ENCODE results near the gene NSMCE1.

The NSMCE1 gene, protein sequence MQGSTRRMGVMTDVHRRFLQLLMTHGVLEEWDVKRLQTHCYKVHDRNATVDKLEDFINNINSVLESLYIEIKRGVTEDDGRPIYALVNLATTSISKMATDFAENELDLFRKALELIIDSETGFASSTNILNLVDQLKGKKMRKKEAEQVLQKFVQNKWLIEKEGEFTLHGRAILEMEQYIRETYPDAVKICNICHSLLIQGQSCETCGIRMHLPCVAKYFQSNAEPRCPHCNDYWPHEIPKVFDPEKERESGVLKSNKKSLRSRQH

DNA sequence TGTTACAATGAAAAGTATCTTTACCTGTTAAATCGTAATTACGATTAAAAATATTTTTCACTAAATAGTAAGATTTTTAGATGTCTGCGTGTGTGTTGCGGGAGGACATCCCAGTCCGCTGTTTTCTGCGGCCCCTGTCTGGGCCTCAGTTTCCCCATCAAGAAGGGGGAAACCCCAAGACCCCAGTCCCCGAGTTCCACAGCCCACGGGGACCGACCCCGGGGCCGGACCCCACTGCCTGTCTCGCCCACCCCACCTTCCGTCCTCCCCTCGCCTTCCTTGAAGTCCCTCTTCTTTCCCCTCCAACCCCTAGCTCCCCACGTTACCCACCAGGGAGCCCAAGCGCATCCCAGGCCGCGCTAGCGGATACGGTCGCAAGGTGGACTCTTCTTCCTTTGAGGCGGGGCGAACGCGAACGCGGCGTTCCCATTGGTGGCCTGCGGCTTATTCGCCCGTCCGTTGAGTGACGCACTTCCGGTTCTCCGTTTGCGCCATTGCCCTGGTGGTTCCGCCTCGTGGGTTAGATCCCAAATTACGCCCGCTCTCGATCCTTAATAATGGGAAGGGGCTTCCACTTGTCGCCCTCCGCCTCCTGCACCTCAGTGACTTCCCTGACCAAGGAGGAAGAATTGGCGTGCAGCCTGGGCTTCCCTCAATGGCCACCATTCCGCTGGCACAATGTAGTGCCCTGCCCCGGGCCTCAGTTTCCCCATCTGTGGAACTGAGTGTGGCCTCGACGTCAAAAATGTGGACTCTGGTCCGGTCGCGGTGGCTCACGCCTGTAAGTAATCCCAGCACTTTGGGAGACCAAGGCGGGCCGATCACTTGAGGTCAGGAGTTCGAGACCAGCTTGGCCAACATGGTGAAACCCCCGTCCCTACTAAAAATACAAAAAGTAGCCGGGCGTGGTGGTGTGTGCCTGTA lies at the start of gene NSMCE1:
NSMCE1 (minus strand) TSS at position 397 of the 924 bp plus-strand sequence. CDS start 11,202 bp downstream, outside the sequence.
- DNase-seq: peak; percentile 83 to 88

DNA sequence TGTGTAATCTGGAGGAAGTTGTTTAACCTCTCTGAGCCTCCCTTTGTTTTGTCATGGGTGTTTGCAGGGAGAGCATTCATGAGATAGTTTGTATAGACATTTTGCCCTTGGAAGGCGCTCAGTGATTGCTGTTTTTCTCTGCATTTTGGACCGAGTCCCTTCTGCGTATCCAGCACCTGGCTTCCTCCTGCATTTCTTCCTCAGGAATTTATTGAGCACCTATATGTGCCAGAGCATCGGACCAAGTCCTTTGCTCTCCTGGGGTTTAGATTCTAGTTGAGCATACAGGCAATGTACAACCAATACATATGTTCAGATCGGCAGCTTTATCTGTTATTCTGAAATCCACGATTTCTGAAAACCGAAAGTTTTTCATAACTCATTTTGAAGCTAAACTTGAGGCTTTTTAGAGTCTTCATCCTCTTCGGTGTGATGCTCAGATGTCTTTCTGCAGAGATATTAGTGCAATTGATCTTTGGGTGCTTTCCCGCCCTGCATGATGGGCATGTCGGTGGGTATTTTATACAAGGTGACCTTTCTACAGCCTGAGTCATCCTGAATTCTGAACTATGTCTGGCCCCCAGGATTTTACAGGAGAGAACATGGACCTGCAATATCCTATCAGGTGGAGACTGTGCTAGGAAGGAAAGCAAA lies 49.3 kb upstream of the NSMCE1 start:
- no peak for DNase-seq

DNA sequence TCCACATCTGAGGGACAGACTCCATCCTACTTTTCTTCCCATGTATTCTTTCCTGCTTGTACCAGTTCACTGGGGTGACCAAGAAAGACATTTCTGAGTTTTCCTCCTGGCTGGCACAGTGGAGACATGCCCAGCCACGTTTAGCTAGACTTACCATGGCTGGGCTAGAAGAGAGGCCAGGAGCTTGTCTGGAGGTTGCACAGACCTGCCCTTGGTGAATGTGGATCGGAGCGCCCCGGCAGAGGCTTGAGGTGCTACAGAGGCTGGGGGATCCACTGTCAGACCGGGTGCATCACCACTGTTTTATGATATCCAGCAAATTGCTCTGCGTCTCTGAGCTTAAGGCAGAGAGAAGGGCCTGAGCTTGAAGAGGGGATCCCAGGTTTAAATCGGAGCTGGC lies 48.7 kb upstream of the NSMCE1 start:
- DNase-seq: no peak

DNA sequence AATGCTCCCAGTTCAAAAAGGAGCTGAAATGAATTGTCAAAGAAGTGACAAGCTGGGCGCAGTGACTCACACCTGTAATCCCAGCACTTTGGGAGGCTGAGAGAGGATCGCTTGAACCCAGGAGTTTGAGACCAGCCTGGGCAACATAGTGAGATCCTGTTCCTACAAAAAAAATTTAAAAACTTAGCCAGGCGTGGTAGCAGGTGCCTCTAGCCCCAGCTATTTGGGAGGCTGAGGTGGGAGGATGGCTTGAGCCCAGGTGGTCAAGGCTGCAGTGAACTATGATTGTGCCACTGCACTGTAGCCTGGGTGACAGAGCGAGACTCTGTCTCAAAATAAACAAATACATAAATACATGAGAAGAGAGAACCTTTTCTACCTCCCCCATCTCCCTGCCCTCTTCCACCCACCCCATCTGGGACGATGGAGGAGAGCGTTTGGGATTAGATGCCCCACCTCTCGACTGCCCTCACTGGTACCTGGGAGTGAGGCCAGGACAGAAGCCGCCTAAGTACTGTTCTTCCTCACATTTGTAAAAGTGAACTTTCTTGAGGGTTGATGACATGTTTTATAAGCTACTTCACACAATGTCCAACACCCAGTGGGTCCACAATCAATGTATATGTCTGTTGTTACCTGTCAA lies 47.6 kb upstream of the NSMCE1 start:
- no peak for DNase-seq

DNA sequence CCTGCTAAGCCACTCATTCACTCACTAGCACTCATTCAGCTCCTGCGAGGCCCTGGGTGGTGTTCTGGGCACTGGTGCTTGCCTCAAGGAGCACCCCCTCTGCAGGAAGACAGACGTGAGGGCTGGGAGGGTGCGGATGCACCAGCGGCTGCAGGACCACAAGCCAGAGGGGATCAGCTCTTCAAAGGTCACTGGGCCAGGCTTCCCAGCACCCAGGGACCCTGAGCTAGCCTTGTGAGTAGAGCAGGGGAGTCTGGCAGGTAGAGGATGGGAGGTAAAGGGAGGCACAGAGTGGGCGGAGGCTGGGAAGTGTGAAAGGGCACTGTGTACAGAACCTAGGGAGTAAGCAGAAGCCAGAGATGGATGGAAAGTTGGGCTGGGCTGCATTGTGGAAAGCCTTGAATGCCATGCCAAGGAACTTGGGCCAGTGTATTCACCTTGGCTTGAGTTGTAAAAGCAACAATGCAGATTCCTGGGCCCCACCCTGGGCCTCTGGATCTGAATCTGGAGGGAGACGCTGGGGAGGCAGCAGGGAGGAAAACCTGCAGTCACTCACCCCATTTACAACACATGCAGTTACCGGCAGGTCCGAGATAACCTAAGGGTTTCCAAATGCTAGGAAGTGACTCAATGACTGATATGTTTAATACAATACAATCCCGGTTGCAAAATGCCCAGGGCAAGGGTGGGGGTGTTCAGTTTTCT lies 46.9 kb upstream of the NSMCE1 start:
- peak; percentile 69 to 74 for DNase-seq

DNA sequence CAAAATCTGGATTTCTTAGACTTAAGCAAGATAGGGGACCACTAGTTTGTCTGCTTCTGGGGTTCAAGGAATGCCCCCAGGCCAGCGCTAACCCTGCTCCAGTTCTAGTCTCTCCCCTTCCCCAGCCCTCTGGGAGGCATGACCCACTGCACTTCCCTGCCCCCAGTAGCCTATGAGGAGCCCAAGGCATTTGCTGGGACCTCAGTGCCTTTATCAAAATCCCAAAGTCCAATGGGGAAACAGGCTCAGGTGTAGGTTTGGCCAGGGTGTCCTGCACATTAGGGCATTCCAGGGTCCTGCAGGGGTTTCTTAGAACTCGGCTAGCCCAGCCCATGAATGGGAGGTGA lies 46.4 kb upstream of the NSMCE1 start:
- no peak for DNase-seq

DNA sequence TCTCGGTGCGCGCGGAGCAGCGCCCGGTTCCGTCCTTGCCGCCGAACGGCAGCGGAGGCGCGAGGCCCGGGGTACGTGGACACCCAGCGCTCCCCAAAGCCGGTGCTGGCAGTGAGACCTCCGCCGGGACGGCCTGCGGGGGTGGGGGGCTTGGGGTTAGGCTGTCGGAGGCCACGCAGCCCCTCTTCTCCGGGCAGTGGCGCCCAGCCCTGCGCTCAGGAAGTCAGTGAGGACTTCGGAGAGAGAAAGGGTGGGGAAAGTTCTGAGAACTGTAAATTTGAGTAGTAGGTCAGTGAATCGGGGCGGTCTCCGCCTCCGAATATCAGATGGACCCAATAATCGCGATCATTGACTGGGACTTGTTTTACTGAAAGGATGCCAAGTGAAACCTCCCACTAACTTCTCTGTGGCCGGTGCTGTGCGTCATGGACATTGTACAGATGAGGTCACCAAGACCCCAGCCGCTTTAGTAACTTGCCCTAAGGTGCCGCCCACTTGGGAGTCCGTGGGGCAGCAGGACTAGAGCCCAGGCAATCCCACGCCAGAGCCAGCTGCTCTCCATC lies 45.7 kb upstream of the NSMCE1 start:
- peak; percentile 3 to 9 for DNase-seq

DNA sequence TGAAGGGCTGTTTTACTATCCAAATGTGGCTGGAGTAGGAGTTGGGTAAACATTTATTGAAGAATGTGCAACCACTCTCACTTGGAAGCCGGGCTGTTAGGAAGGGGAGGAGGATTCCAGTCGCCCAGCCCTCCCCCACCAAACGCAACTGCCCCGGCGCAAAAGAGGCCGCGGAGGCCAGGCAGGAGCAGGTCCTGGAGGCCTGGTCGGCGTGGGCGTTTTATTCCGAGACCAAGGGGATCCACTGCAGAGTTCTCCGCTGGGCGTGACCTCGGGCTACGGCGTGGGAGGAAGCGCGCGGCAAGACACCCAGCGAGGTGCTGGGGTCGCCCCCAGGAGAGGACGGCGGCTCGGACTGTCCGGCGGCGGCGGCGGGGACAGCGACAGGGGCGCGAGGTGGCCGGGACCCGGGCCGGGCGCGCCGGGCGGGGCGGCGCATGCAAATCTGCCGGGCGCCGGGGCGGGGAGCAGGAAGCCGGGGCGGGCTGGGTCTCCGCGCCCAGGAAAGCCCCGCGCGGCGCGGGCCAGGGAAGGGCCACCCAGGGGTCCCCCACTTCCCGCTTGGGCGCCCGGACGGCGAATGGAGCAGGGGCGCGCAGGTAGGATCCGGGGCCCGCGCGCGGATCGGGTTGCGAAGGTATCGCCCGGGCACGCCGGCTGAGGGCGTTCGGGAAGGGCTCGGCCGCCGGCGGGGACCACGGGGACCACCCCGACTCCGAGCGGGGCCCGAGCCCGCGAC lies 45.0 kb upstream of the NSMCE1 start, which contains the start of gene IL4R:
IL4R (plus strand) TSS at position 553 of the 739 bp plus-strand sequence. CDS start 26,230 bp downstream, outside the sequence.
- peak; percentile 11 to 44 for DNase-seq

DNA sequence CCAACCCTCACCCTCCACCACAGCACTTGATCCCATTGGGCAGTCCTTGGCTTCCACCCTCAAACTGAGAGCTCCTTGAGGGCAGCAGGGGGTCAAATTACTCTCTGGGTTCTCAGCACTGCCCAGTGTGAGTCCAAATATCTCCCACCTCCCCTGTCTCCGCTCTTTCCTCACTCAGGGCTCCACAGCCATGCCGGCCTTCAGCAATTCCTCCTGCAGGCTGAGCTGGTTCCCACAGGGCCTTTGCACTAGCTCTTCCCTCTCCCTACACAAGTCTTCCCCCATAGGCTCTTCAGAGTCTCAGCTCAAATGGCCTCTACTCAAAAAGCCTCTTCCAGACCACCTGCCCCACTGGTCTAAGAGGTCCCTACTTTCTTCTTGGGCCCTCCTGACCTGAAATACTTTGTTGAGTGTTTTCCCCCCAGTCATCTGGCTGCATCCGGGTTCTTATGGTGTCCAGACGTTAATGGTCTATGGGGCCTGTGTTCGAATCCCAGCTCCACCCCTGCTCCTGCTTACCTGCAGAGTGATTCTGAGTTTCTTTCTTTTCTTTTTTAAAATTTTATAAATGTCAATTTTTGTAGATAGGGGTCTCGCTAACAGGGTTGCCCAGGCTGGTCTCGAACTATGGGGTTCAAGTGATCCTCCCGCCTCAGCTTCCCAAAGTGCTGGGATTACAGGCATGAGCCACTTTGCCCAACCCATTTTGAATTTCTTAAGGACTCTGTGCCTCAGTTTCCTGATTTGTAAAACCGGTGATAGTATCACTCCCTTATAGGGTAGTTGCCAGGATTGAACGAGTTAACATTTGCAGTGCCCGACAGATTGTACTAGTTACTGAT lies 44.2 kb upstream of the NSMCE1 start:
- no peak for DNase-seq

DNA sequence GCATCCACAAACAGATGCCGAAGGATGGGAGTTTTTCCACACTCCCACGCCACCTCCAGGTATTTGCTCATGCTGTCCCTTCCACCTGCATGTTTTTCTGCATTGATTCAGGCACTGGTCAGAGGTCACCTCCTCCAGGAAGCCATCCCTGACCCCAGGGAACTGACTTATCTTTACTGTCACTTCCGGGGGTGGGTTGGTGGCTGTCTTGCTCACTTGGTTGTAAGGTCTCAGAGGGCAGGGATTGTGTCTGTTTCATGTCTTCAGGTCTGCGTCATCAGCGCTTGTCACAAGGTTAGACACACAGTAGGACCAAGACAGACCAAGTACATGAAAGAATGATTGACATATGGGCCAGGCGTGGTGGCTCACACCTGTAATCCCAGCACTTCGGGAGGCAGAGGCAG lies 43.3 kb upstream of the NSMCE1 start:
- DNase-seq: no peak

DNA sequence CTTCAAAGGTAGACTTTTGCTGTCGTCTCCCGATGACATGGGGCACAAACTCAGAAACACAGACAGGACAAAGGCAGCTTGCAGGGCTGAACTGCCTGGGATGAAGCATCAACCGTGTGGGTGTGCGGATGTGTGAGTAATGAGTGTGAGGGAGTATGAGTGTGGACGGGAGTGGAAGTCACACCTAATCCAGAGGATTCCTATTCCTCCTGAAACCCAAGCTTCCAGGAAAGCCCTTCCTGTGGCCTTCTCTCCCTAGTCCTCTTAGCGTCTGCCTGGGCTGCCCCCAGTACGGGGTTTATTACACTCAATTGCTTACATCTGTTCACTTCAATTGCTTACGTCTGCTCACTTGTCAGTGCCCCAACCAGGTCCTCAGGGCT lies 42.9 kb upstream of the NSMCE1 start:
- DNase-seq: no peak

DNA sequence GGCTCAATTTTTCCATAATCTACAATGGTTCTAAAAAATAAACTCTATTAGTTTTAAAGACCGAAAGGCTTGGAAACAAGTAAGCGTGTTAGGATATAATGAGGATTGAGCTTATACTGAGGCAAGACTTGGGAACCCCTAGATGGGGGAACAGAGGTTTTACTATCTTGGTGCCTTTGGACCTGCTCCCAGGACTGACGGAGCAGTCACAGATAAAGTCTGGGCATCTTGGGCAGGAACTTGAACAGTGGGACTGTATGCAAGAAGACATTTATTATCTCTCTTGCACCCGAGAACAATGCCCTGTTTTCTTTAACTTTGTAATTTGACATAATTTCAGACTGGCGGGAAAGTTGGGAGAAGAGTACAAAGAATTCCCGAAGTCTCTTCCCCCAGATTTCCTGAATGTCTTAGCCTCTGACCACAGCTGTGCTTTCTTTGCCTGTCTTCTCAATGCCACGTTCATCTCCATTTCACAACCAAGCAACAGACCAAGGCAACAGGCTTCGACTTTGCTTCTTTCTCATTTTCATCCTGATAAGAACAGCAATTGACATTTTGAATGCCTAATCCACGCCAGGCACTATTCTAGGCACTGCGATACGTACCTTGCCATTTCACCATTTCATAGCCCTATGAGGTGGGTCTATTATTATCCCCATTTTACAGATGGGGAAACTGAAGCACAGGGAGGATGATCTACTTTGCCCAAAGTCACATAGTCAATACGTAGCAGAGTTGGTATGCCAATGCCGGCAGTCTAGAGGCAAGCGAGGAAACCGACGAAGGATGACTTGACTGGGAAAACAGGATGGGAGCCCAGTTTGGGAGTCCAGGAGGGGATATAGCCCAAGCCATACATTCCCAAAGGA lies 42.2 kb upstream of the NSMCE1 start:
- no peak for DNase-seq

DNA sequence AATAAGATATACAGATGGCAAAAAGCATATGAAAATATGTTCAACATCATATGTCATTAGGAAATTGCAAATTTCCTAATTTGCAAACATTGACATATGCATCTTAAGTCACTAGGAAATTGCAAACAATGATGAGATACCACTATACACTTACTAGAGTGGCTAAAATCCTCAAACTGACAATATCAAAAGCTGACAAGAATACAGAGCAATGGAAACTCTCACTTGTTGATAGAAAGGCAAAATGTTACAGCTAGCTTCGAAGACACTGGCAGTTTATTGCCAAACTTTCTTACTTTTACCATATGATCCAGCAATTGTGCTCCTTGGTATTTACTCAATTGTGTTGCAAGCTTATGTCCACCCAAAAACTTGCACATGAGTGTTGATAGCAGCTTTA lies 40.2 kb upstream of the NSMCE1 start:
- DNase-seq: no peak

DNA sequence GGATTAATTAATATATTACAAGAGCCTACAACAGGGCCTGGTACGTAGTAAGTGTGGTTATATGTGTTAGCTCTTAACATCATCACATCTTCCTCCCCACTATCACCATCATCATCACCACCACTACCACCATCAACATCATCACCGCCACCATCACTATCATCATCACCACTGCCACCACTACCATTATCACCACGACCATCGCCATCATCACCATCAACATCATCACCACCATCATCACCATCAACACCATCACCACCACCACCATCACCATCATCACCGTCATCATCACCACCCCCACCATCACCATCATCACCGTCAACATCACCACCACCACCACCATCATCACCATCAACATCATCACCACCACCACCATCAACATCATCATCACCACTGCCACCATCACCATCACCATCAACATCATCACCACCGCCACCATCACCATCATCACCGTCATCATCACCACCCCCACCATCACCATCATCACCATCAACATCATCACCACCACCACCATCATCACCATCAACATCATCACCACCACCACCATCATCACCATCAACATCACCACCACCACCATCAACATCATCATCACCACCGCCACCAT lies 37.4 kb upstream of the NSMCE1 start:
- no peak for DNase-seq

DNA sequence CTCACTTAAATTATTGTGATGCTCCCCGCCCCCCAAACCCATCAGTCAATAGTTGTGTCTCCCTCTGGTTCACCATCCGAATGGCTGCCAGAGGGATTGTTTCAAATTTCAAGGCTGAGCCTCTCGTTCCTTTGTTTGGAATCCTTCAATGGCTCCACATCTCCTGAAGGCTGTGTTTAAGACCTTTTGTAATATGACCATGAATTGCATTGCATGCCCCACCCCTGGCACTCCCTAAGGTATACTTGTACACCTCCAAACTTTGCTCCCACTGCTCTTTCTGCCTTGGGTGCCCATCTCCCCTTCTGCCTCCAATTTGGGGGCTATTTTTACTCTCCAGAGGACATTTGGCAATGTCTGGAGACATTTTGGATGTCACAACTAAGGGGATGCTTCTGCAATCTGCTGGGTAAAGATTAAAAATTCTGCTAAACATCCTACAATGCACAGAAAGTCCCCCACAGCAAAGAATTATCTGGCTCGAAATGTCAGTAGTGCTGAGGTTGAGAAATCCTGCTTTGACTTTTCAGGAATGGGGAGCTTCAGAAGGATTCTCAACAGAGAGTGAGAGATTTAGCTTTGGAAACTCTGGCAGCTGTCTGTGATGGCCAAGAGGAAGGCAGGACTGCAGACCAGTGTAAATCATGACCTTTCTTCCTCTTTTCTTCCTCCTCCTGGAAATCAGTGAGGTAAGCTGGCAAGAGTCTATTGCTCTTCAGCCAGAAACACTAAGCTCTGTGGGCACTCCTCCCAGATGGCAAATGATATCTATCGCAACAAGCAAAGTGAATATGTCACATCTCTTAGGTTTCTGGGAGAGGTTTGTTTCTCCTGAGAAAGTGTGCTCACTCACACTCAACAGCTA lies 36.5 kb upstream of the NSMCE1 start:
- DNase-seq: peak; percentile 71 to 79

DNA sequence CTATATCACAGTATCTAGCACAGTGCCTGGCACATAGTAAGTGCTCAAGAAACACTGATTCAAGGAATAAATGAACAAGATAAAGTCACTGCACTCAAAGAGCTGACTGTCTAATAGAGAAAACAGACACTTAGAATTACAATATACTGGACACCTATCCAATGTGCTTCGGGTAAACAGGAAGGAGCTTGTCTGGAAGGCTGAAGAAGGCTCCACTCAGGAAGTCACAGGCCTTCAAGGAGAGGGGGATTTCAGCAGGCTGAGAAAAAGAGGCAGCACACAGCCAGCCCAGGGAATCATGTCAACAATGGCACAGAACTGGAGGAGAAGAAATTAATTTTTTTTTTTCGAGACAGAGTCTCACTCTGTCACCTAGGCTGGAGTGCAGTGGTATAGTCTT lies 35.5 kb upstream of the NSMCE1 start:
- DNase-seq: no peak

DNA sequence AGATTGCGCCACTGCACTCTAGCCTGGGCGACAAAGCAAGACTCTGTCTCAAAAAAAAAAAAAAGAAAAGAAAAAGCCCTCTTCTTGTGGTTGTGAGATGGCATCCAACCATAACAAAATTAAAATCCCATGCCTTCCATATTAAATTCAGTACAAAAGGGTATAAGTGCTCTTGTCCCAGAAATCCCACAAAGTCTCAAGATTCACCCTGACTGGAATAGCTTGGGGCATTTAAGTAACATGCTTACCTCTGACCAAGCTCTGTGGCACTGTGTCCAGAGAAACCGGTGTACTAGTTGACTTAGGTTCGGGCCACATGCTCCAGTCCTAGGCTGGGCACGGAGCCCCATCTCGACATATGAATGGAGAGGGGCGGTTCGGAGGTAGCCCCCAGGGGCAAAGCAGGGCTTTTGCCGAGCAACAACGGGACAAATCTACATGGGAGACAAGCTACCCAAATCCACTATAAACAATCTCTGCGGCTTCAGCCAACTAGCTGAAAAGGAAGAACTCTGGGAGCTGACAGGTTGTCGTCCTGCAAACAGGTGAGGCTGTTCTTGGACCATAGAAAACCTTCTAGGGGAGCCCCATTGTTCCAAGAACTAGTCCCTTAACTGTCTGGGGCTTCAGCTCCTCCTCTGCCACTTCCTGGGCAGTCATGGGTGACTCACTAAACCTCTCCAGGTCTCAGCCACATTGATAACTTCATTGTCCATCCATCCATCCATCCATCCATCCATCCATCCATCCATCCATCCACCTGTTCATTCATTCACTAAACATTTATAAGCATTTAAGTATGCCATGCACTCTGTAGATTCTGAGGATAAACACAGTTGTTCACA lies 34.9 kb upstream of the NSMCE1 start:
- no peak for DNase-seq
